ENCODE data around the gene KCNV2.
A peak's percentile ranks its signal among the peaks of the same experiment; 100 is the strongest.

Gene KCNV2

GRCh38 chr9:2742214-2742613, 24.9 kb downstream of the KCNV2 start:
- Histone ChIP-seq H3K9me3 (ENCODE audit: insufficient read depth, low read length) (no peaks in the 10 kb centered on the region), H3K36me3 (ENCODE audit: insufficient read depth, insufficient read length, low read length) (peaks cover 10% of the 10 kb centered on the region), H3K4me3 (ENCODE audit: insufficient read length, low read depth) (no peak overlapping the region), H3K27me3 (ENCODE audit: insufficient read depth, insufficient read length) (no peaks in the 10 kb centered on the region), H3K9ac (ENCODE audit: insufficient read length, low read depth) (no peak overlapping the region), H3K4me1 (ENCODE audit: insufficient read depth, insufficient read length) (peaks cover 2% of the 10 kb centered on the region)
- TF ChIP-seq ZNF274 (IDR thresholded peaks at IDR 0.05; ENCODE audit: low read depth, low read length) (no peak), SUZ12 (IDR thresholded peaks at IDR 0.05; ENCODE audit: extremely low read depth, insufficient read depth, insufficient read length) (no peak), YY1 (IDR thresholded peaks at IDR 0.05; ENCODE audit: insufficient read depth, insufficient read length) (no peak)
- DNase-seq (ENCODE audit: low read depth, low spot score): no peak

GRCh38 chr9:2743937-2744529, 26.7 kb downstream of the KCNV2 start:
- Histone ChIP-seq H3K4me3 (ENCODE audit: insufficient read length, low read depth) (no peak overlapping the region), H3K9me3 (ENCODE audit: insufficient read depth, low read length) (no peaks in the 10 kb centered on the region), H3K9ac (ENCODE audit: insufficient read length, low read depth) (no peak overlapping the region), H3K4me1 (ENCODE audit: insufficient read depth, insufficient read length) (peaks cover 2% of the 10 kb centered on the region), H3K27me3 (ENCODE audit: insufficient read depth, insufficient read length) (no peaks in the 10 kb centered on the region), H3K36me3 (ENCODE audit: insufficient read depth, insufficient read length, low read length) (peaks cover 10% of the 10 kb centered on the region)
- TF ChIP-seq SUZ12 (IDR thresholded peaks at IDR 0.05; ENCODE audit: extremely low read depth, insufficient read depth, insufficient read length) (no peak), YY1 (IDR thresholded peaks at IDR 0.05; ENCODE audit: insufficient read depth, insufficient read length) (no peak), ZNF274 (IDR thresholded peaks at IDR 0.05; ENCODE audit: low read depth, low read length) (no peak)
- no peak for DNase-seq (ENCODE audit: low read depth, low spot score)

GRCh38 chr9:2745560-2746380, 28.5 kb downstream of the KCNV2 start:
- no peak for TF ChIP-seq ZNF274 (IDR thresholded peaks at IDR 0.05; ENCODE audit: low read depth, low read length)
- no peak for TF ChIP-seq SUZ12 (IDR thresholded peaks at IDR 0.05; ENCODE audit: extremely low read depth, insufficient read depth, insufficient read length)
- TF ChIP-seq YY1 (IDR thresholded peaks at IDR 0.05; ENCODE audit: insufficient read depth, insufficient read length): no peak
- Histone ChIP-seq H3K9ac (ENCODE audit: insufficient read length, low read depth) (no peak overlapping the region), H3K36me3 (ENCODE audit: insufficient read depth, insufficient read length, low read length) (peaks cover 15% of the 10 kb centered on the region), H3K4me3 (ENCODE audit: insufficient read length, low read depth) (no peak overlapping the region), H3K4me1 (ENCODE audit: insufficient read depth, insufficient read length) (peaks cover 2% of the 10 kb centered on the region), H3K27me3 (ENCODE audit: insufficient read depth, insufficient read length) (no peaks in the 10 kb centered on the region), H3K9me3 (ENCODE audit: insufficient read depth, low read length) (peaks cover 14% of the 10 kb centered on the region)
- DNase-seq (ENCODE audit: low read depth, low spot score): peak; percentile 60

DNA sequence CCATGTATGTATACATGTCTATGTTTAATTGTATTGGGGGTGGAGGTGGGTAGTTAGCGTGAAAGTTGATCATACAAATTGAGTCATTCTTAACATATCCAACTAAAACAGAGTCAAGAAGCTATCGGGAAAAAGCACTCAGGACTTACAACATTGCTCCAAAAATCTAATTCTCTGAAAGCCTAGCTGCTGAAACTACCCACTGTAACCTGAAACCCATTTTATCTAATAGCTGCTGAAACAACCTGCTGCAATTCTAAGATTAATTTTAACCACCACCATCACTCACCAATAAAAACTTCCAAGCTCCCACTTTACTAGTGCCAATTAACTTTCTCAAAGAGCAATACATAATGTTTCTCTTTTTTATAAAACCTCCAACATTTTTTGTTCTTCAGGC, 32.2 kb downstream of the KCNV2 start:
- peaks cover 13% of the 10 kb centered on the region for H3K36me3 ChIP-seq (ENCODE audit: insufficient read depth, insufficient read length, low read length)
- peaks cover 17% of the 10 kb centered on the region for H3K9me3 ChIP-seq (ENCODE audit: insufficient read depth, low read length)
- H3K4me3 ChIP-seq (ENCODE audit: insufficient read length, low read depth): no peak overlapping the region
- H3K27me3 ChIP-seq (ENCODE audit: insufficient read depth, insufficient read length): no peaks in the 10 kb centered on the region
- peaks cover 2% of the 10 kb centered on the region for H3K4me1 ChIP-seq (ENCODE audit: insufficient read depth, insufficient read length)
- DNase-seq (ENCODE audit: low read depth, low spot score): no peak
- no peak overlapping the region for H3K9ac ChIP-seq (ENCODE audit: insufficient read length, low read depth)
- TF ChIP-seq SUZ12 (IDR thresholded peaks at IDR 0.05; ENCODE audit: extremely low read depth, insufficient read depth, insufficient read length): no peak

- no peak for DNase-seq (ENCODE audit: low read depth, low spot score)
- TF ChIP-seq ZNF274 (IDR thresholded peaks at IDR 0.05; ENCODE audit: low read depth, low read length): no peak
- TF ChIP-seq SUZ12 (IDR thresholded peaks at IDR 0.05; ENCODE audit: extremely low read depth, insufficient read depth, insufficient read length): no peak
- TF ChIP-seq YY1 (IDR thresholded peaks at IDR 0.05; ENCODE audit: insufficient read depth, insufficient read length): no peak
- Histone ChIP-seq H3K36me3 (ENCODE audit: insufficient read depth, insufficient read length, low read length) (peaks cover 22% of the 10 kb centered on the region), H3K27me3 (ENCODE audit: insufficient read depth, insufficient read length) (no peaks in the 10 kb centered on the region), H3K9ac (ENCODE audit: insufficient read length, low read depth) (no peak overlapping the region), H3K9me3 (ENCODE audit: insufficient read depth, low read length) (peaks cover 8% of the 10 kb centered on the region), H3K4me3 (ENCODE audit: insufficient read length, low read depth) (no peak overlapping the region), H3K4me1 (ENCODE audit: insufficient read depth, insufficient read length) (no peaks in the 10 kb centered on the region)
Observed at GRCh38 chr9:2755285-2755684, 38.0 kb downstream of the KCNV2 start.

DNA sequence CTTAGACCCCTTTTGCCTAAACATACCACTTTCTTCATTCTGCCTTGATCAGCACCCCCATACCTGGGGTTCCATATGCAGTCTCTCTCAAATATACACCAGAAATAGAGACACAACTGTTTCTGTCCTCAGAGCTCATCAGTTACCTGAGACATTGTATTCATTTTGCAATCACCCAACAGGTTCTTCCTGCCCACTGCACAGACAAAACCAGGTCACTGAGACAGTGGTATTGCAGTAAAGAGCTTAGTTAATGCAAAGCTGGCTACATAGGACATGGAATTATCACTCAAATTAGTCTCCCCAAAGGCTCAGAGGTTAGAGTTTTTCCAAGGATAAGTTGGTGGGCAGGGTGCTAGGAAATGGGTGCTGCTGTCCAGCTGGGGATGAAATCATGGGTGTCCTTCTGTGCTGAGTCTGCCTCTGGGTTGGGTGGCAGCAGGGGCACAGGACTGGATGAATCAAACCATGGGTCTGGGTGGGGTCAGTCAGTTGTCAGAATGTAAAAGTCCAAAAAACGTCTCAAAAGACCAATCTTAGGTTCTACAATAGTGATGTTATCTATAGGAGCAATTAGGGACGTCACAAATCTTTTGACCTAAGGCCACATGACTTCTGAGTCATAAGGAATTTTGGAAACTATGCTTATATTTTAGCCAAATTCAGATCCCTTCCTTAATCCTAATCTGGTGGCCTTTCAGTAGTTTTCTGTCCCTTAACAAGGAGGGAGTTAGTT, 41.0 kb downstream of the KCNV2 start:
- Histone ChIP-seq H3K27me3 (ENCODE audit: insufficient read depth, insufficient read length) (no peaks in the 10 kb centered on the region), H3K9ac (ENCODE audit: insufficient read length, low read depth) (no peak overlapping the region), H3K36me3 (ENCODE audit: insufficient read depth, insufficient read length, low read length) (peaks cover 22% of the 10 kb centered on the region), H3K9me3 (ENCODE audit: insufficient read depth, low read length) (no peaks in the 10 kb centered on the region), H3K4me3 (ENCODE audit: insufficient read length, low read depth) (no peak overlapping the region), H3K4me1 (ENCODE audit: insufficient read depth, insufficient read length) (no peaks in the 10 kb centered on the region)
- no peak for TF ChIP-seq SUZ12 (IDR thresholded peaks at IDR 0.05; ENCODE audit: extremely low read depth, insufficient read depth, insufficient read length)
- no peak for TF ChIP-seq YY1 (IDR thresholded peaks at IDR 0.05; ENCODE audit: insufficient read depth, insufficient read length)
- TF ChIP-seq ZNF274 (IDR thresholded peaks at IDR 0.05; ENCODE audit: low read depth, low read length): no peak
- DNase-seq (ENCODE audit: low read depth, low spot score): no peak
